Tibial nerve (tissue), 4 donors: Measurements from ENCODE around the gene GMDS.

Experiments
- EP300 ChIP-seq, 2 donors: sonication (generic); formaldehyde crosslinking; IDR thresholded peaks; one replicate each; pipeline ENCODE4 v1.6.1; 2017; ENCODE audit warnings: antibody characterized with exemption in 2 of 2, mild to moderate bottlenecking in 1 of 2
- POLR2A ChIP-seq, 2 donors: fragments of 450-650 bp; IDR thresholded peaks; one replicate each; pipeline ENCODE4 v1.6.1; 2017; ENCODE audit warnings: antibody characterized with exemption in 2 of 2, mild to moderate bottlenecking in 2 of 2, moderate library complexity in 2 of 2
- TF ChIP-seq, protein P1 (sequence below), 5 experiments: fragments of 200-600 bp in 3 of 5; fragments of 450-650 bp in 2 of 5; sonication (generic) in 3 of 5; IDR thresholded peaks; one replicate each; pipeline ENCODE4 v1.5.1; 2016 to 2019; ENCODE audit warnings: antibody characterized with exemption in 5 of 5, mild to moderate bottlenecking in 3 of 5, moderate library complexity in 2 of 5

DNA sequence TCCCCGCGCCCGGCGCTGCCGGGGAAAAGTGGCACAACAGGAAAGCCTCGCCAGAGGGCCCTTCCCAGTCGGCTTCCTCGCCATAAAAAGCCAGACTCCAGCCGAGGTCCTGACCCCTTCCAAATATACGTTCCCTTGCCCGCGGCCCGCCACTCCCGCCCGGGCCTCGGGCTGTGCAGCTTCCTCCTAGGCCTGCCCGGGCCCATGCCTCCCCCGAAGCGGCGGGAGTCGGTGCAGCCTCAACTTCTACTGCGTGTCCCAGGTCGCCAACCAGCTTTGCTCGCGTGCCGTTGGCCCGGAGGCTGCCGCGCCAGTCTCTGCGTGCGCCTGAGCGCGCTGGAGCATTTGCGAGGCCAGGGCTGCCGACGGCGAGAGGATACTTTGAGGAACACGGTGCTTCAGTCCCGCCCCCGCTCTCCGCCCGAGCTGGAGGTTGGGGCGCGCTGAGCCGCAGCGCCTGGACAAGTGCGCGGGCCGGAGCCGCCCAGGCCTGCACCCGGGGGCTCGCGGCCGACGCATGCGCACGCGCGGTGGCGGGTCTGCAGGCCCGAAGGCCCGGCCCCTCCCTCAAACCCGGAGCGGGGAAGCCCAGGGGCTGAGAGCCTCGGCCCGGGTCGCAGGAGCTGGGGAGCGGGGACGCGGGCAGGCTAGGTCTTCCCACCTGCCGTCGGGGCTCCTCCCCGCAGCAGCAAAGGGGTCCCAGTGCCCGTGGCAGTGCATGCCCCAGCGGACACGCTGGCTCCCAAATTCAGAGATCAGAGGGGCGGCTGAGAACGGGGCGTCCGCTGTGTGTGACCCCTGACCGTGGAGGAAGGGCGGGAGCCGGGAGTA lies 625.5 kb downstream of the GMDS start:
- TF ChIP-seq POLR2A (IDR thresholded peaks at IDR 0.05) (no peak), EP300 (IDR thresholded peaks at IDR 0.05) (peak in 1 of 2 donors; percentile 43)
- TF ChIP-seq, protein P1, sequence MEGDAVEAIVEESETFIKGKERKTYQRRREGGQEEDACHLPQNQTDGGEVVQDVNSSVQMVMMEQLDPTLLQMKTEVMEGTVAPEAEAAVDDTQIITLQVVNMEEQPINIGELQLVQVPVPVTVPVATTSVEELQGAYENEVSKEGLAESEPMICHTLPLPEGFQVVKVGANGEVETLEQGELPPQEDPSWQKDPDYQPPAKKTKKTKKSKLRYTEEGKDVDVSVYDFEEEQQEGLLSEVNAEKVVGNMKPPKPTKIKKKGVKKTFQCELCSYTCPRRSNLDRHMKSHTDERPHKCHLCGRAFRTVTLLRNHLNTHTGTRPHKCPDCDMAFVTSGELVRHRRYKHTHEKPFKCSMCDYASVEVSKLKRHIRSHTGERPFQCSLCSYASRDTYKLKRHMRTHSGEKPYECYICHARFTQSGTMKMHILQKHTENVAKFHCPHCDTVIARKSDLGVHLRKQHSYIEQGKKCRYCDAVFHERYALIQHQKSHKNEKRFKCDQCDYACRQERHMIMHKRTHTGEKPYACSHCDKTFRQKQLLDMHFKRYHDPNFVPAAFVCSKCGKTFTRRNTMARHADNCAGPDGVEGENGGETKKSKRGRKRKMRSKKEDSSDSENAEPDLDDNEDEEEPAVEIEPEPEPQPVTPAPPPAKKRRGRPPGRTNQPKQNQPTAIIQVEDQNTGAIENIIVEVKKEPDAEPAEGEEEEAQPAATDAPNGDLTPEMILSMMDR (IDR thresholded peaks at IDR 0.05), result no peak
